Stimulated activated CD4-positive, alpha-beta T cell treated with anti-CD3 and anti-CD28 coated beads, TNF-alpha, amount 100 ng/mL, for 48 hours (primary cell): Measurements from ENCODE around the gene TMEM238.
A peak's percentile ranks its signal among the peaks of the same experiment; 100 is the strongest.

Experiments used
- DNase-seq, 3 donors: peaks; one replicate each; pipeline ENCODE4 v3.0.0-alpha.2; 2020; ENCODE audit warnings: low read depth in 3 of 3

The TMEM238 gene

GRCh38 chr19:55358493-55358892, 25.6 kb downstream of the TMEM238 start:
- no peak for DNase-seq

- no peak for DNase-seq
Observed at GRCh38 chr19:55355213-55355821, 28.8 kb downstream of the TMEM238 start.

- DNase-seq: no peak
Observed at GRCh38 chr19:55354698-55355212, 29.3 kb downstream of the TMEM238 start, which contains the start of gene COX6B2. Gene COX6B2 (minus strand): TSS chr19:55354719. CDS start chr19:55354521, 198 bp downstream.

- DNase-seq: peak in 2 of 3 donors; percentile 47 to 51
Observed at GRCh38 chr19:55353803-55354697, 30.0 kb downstream of the TMEM238 start.

GRCh38 chr19:55353356-55353802, 30.7 kb downstream of the TMEM238 start:
- no peak for DNase-seq

GRCh38 chr19:55352549-55353145, 31.4 kb downstream of the TMEM238 start:
- DNase-seq: no peak

- DNase-seq: no peak
Observed at GRCh38 chr19:55352040-55352439, 32.1 kb downstream of the TMEM238 start.

- DNase-seq: no peak
Observed at GRCh38 chr19:55350620-55351315, 33.3 kb downstream of the TMEM238 start.

GRCh38 chr19:55348317-55349034, 35.6 kb downstream of the TMEM238 start:
- no peak for DNase-seq

- no peak for DNase-seq
Observed at GRCh38 chr19:55347442-55348009, 36.6 kb downstream of the TMEM238 start.

- no peak for DNase-seq
Observed at GRCh38 chr19:55346725-55347441, 37.2 kb downstream of the TMEM238 start.

GRCh38 chr19:55345818-55346724, 38.0 kb downstream of the TMEM238 start:
- DNase-seq: no peak

GRCh38 chr19:55345101-55345817, 38.8 kb downstream of the TMEM238 start:
- no peak for DNase-seq

- no peak for DNase-seq
Observed at GRCh38 chr19:55344444-55344843, 39.6 kb downstream of the TMEM238 start.

GRCh38 chr19:55341595-55342531, 42.2 kb downstream of the TMEM238 start:
- no peak for DNase-seq

- peak; percentile 49 to 68 (median 50) for DNase-seq
Observed at GRCh38 chr19:55341171-55341588, 42.9 kb downstream of the TMEM238 start.

- peak in 1 of 3 donors; percentile 26 for DNase-seq
Observed at GRCh38 chr19:55340784-55341147, 43.3 kb downstream of the TMEM238 start.
